Ovary (tissue), 3 donors: ENCODE results near the gene DAB2IP.

Experiments used
- CTCF ChIP-seq, 3 donors: fragments of 450-650 bp in 2 of 3; fragments of 200-600 bp in 1 of 3; IDR thresholded peaks; one replicate each; pipeline versions ENCODE4 v1.5.1 to v1.8.0; 2016 to 2022; ENCODE audit warnings: antibody characterized with exemption in 3 of 3, mild to moderate bottlenecking in 1 of 3
- POLR2A ChIP-seq: fragments of 450-650 bp; IDR thresholded peaks from one replicate; pipeline ENCODE4 v1.6.1; 2017; ENCODE audit warnings: antibody characterized with exemption, mild to moderate bottlenecking, moderate library complexity
- donor health status: DM: no; HTN: no; CAD: no.

GRCh38 chr9:121713400-121714070 is 62.1 kb downstream of the DAB2IP start:
- no peak for TF ChIP-seq CTCF (IDR thresholded peaks at IDR 0.05)
- TF ChIP-seq POLR2A: no peak
